SK-N-SH (cell line): ENCODE measurements around the gene MAB21L3. TPM values are rescaled to one million over a fixed set of nuclear protein-coding genes. Genes with fewer than 3 reads are reported as not detected.

Experiments
- CTCF ChIA-PET: fragments of 300-600, 350-600 bp; formaldehyde crosslinking; extraction: SDS; loops from one replicate; lab custom pipeline; 2021; lab: Yijun Ruan, JAX
- POLR2A ChIA-PET: fragments of 350-600 bp; sonication (Branson Sonifier 250); formaldehyde crosslinking; extraction: SDS; loops from one replicate; lab custom pipeline; 2020; ENCODE audit warnings: antibody characterized with exemption, inconsistent platforms; lab: Yijun Ruan, JAX
- DNase-seq: peaks from one replicate; pipeline ENCODE4 v3.0.0; 2012
- H2AFZ ChIP-seq: fragments of 200-600 bp; sonication (generic); 2 replicates; pipeline ENCODE4 v1.8.1; 2016; ENCODE audit warnings: antibody characterized with exemption, mild to moderate bottlenecking, low read depth
- H3F3A ChIP-seq: fragments of 200-600 bp; sonication (generic); replicated peaks from 2 replicates; pipeline ENCODE3; 2016; ENCODE audit warnings: antibody characterized with exemption, mild to moderate bottlenecking; ENCODE audit not compliant: insufficient read depth
- H3K27ac ChIP-seq, 2 experiments: fragments of 200-500 bp in 1 of 2; fragments of 200-600 bp in 1 of 2; sonication (Bioruptor generic) in 1 of 2; sonication (generic), shearing (Covaris generic) in 1 of 2; 2 replicates each; pipeline versions ENCODE4 v1.5.1 to v1.6.1; 2014 to 2016; ENCODE audit warnings: low read depth in 2 of 2, inconsistent platforms in 1 of 2, low read length in 1 of 2, mild to moderate bottlenecking in 1 of 2, mixed read lengths in 1 of 2
- H3K27me3 ChIP-seq: fragments of 200-600 bp; sonication (generic), shearing (Covaris generic); 2 replicates; pipeline ENCODE4 v1.6.1; 2016; ENCODE audit warnings: mixed run types; ENCODE audit not compliant: insufficient read depth
- H3K36me3 ChIP-seq, 2 experiments: fragments of 200-500 bp in 1 of 2; fragments of 200-600 bp in 1 of 2; sonication (Bioruptor generic) in 1 of 2; sonication (generic) in 1 of 2; replicated peaks in 1 of 2; 2 replicates each; pipeline versions ENCODE3 to v1.5.1; 2014 to 2016; ENCODE audit warnings: low read length in 1 of 2, mild to moderate bottlenecking in 1 of 2; ENCODE audit not compliant: insufficient read depth in 2 of 2, control insufficient read depth in 1 of 2
- H3K4me1 ChIP-seq, 2 experiments: fragments of 200-500 bp in 1 of 2; fragments of 200-600 bp in 1 of 2; sonication (Bioruptor generic) in 1 of 2; sonication (generic), shearing (Covaris generic) in 1 of 2; 2 replicates each; pipeline versions ENCODE4 v1.5.1 to v1.6.1; 2014 to 2016; ENCODE audit warnings: low read depth in 1 of 2, low read length in 1 of 2, mixed run types in 1 of 2; ENCODE audit not compliant: insufficient read depth in 2 of 2, control insufficient read depth in 1 of 2
- H3K4me2 ChIP-seq: fragments of 200-600 bp; sonication (generic), shearing (Covaris generic); 2 replicates; pipeline ENCODE4 v1.6.1; 2017; ENCODE audit warnings: mixed run types
- H3K4me3 ChIP-seq, 2 experiments: fragments of 200-500 bp in 1 of 2; fragments of 200-600 bp in 1 of 2; sonication (Bioruptor generic) in 1 of 2; sonication (generic), shearing (Covaris generic) in 1 of 2; 2 replicates each; pipeline versions ENCODE4 v1.5.1 to v1.8.1; 2014 to 2016; ENCODE audit warnings: low read depth in 2 of 2, inconsistent platforms in 1 of 2, low read length in 1 of 2, mild to moderate bottlenecking in 1 of 2, mixed read lengths in 1 of 2, moderate library complexity in 1 of 2
- H3K79me2 ChIP-seq: fragments of 200-600 bp; sonication (generic); 2 replicates; pipeline ENCODE4 v1.8.1; 2017; ENCODE audit warnings: mild to moderate bottlenecking; ENCODE audit not compliant: insufficient read depth
- H3K9ac ChIP-seq: fragments of 200-600 bp; sonication (generic); 2 replicates; pipeline ENCODE4 v1.6.1; 2017; ENCODE audit warnings: mixed run types
- H3K9me2 ChIP-seq: fragments of 200-600 bp; sonication (generic); 2 replicates; pipeline ENCODE4 v1.6.1; 2017; ENCODE audit warnings: mixed run types
- H3K9me3 ChIP-seq: fragments of 200-600 bp; sonication (generic); 2 replicates; pipeline ENCODE4 v1.6.1; 2017; ENCODE audit warnings: mixed run types, mild to moderate bottlenecking, moderate library complexity
- H4K20me1 ChIP-seq: fragments of 200-600 bp; sonication (generic); 2 replicates; pipeline ENCODE4 v1.6.1; 2017; ENCODE audit warnings: mild to moderate bottlenecking, mixed run types; ENCODE audit not compliant: insufficient read depth
- CHD2 ChIP-seq: fragments of 150-350 bp; IDR thresholded peaks from 2 replicates; pipeline ENCODE4 v1.6.1; 2018; ENCODE audit warnings: low read length; ENCODE audit not compliant: partially characterized antibody
- ELF1 ChIP-seq: IDR thresholded peaks from 2 replicates; pipeline ENCODE4 v1.4.0; 2012
- EP300 ChIP-seq, 2 experiments: IDR thresholded peaks; 2 replicates each; pipeline versions ENCODE4 v1.4.0 to v1.6.1; 2012; ENCODE audit warnings: borderline replicate concordance in 1 of 2, low read depth in 1 of 2, low read length in 1 of 2
- EZH2phosphoT487 ChIP-seq: fragments of 200-600 bp; sonication (generic); IDR thresholded peaks from 2 replicates; pipeline ENCODE4 v1.6.1; 2017; ENCODE audit warnings: low read depth, mixed run types, mild to moderate bottlenecking, antibody characterized with exemption, moderate library complexity, borderline replicate concordance
- FOSL2 ChIP-seq: IDR thresholded peaks from 2 replicates; pipeline ENCODE4 v1.4.0; 2012; ENCODE audit warnings: low read depth, mild to moderate bottlenecking, moderate library complexity, borderline replicate concordance
- FOXJ3 ChIP-seq: sonication (generic); formaldehyde crosslinking; IDR thresholded peaks from 2 replicates; pipeline ENCODE4 v1.5.1; 2020; ENCODE audit warnings: mild to moderate bottlenecking, missing genetic modification reagents
- FOXM1 ChIP-seq: IDR thresholded peaks from 2 replicates; pipeline ENCODE4 v1.4.0; 2012; ENCODE audit warnings: low read depth, mild to moderate bottlenecking
- JUND ChIP-seq: IDR thresholded peaks from 2 replicates; pipeline ENCODE4 v1.4.0; 2012
- MAX ChIP-seq: IDR thresholded peaks from 2 replicates; pipeline ENCODE4 v1.4.0; 2012; ENCODE audit warnings: low read depth
- MXI1 ChIP-seq: IDR thresholded peaks from 2 replicates; pipeline ENCODE4 v1.6.1; 2012; ENCODE audit warnings: mild to moderate bottlenecking, low read depth, low read length, improper control_type of control experiment
- RCOR1 ChIP-seq: fragments of 150-350 bp; IDR thresholded peaks from 2 replicates; pipeline ENCODE4 v1.6.1; 2017; ENCODE audit warnings: antibody characterized with exemption, low read length
- REST ChIP-seq: IDR thresholded peaks from 2 replicates; pipeline ENCODE4 v1.6.1; 2012; ENCODE audit warnings: mild to moderate bottlenecking, low read depth, low read length, moderate library complexity
- RFX5 ChIP-seq: IDR thresholded peaks from 2 replicates; pipeline ENCODE4 v1.6.1; 2012; ENCODE audit warnings: mild to moderate bottlenecking, improper control_type of control experiment, low read length
- RXRA ChIP-seq: IDR thresholded peaks from 2 replicates; pipeline ENCODE4 v1.4.0; 2012; ENCODE audit warnings: low read depth, mild to moderate bottlenecking, borderline replicate concordance
- SIN3A ChIP-seq: IDR thresholded peaks from 2 replicates; pipeline ENCODE4 v1.6.1; 2012; ENCODE audit warnings: low read depth, mild to moderate bottlenecking, low read length, moderate library complexity, borderline replicate concordance
- USF1 ChIP-seq: IDR thresholded peaks from 2 replicates; pipeline ENCODE4 v1.4.0; 2012; ENCODE audit warnings: low read depth, borderline replicate concordance
- USF2 ChIP-seq: fragments of 150-350 bp; IDR thresholded peaks from 2 replicates; pipeline ENCODE4 v1.6.1; 2017; ENCODE audit warnings: antibody characterized with exemption, low read length, low read depth, borderline replicate concordance
- YY1 ChIP-seq: IDR thresholded peaks from 2 replicates; pipeline ENCODE4 v1.4.0; 2012; ENCODE audit warnings: low read depth, mild to moderate bottlenecking
- WGBS: methylation state at CpG from one replicate; pipeline ENCODE4 v1.1.6; 2017; ENCODE audit warnings: low lambda C conversion rate; 5-methylcytosine and 5-hydroxymethylcytosine counted together
- polyA plus RNA-seq, 3 experiments: library from polyadenylated mRNA; depleted of rRNA; stranded (reverse); fragments of >200 nt; gene quantifications; 2 replicates each; pipeline ENCODE4 v1.2.3, GENCODE V29; 2012

The MAB21L3 gene
- polyA plus RNA-seq, 1 of the 3 experiments (the other 2 are of a cell fraction): not detected

- Histone ChIP-seq H4K20me1 (no peaks in the 10 kb centered on the region), H3K27me3 (no peaks in the 10 kb centered on the region), H3F3A (no peaks in the 10 kb centered on the region)
- CTCF ChIA-PET: no interaction called here
- DNase-seq: no peak
- POLR2A ChIA-PET: no interaction called here
- no peak for TF ChIP-seq USF1
- TF ChIP-seq FOSL2: no peak
- TF ChIP-seq FOXM1: no peak
- no peak for TF ChIP-seq RXRA
- TF ChIP-seq EP300 (IDR thresholded peaks at IDR 0.05; ENCODE audit: borderline replicate concordance in 1 of 2, low read depth in 1 of 2, low read length in 1 of 2): no peak
- TF ChIP-seq SIN3A: no peak
- no peak for TF ChIP-seq JUND
- no peak for TF ChIP-seq RFX5
- TF ChIP-seq CHD2: no peak
- TF ChIP-seq RCOR1: no peak
- TF ChIP-seq, all 33 proteins: peak for 0
- no peaks in the 10 kb centered on the region for H3K4me1 ChIP-seq
- H3K9me2 ChIP-seq: peaks cover 3% of the 10 kb centered on the region; the same call in 1 of the 2 replicates
- H3K36me3 ChIP-seq: no peaks in the 10 kb centered on the region
- H3K4me2 ChIP-seq: no peak overlapping the region
- H3K9me3 ChIP-seq: no peaks in the 10 kb centered on the region
- no peak overlapping the region for H3K9ac ChIP-seq
- no peak overlapping the region for H3K27ac ChIP-seq
- 47% methylated on average over 1 of the region's 1 CpG for WGBS
- H3K4me3 ChIP-seq: no peak overlapping the region
- no peak overlapping the region for H2AFZ ChIP-seq
- H3K79me2 ChIP-seq: no peaks in the 10 kb centered on the region
Measured at GRCh38 chr1:116091083-116091482, 20.1 kb upstream of the MAB21L3 start.

GRCh38 chr1:116092752-116093489 is 18.3 kb upstream of the MAB21L3 start:
- no peaks in the 10 kb centered on the region for H3K79me2 ChIP-seq
- 23% methylated on average over 3 of the region's 3 CpGs for WGBS

GRCh38 chr1:116095027-116095426 is 16.2 kb upstream of the MAB21L3 start:
- no peak overlapping the region for H3K27ac ChIP-seq
- H3K4me2 ChIP-seq: no peak overlapping the region
- no peaks in the 10 kb centered on the region for H3K79me2 ChIP-seq
- no peak overlapping the region for H2AFZ ChIP-seq
- ChIA-PET CTCF (no interaction called here), POLR2A (no interaction called here)
- peaks cover 3% of the 10 kb centered on the region; the same call in 1 of the 2 replicates for H3K9me2 ChIP-seq
- DNase-seq: no peak
- H3K27me3 ChIP-seq: no peaks in the 10 kb centered on the region
- no peaks in the 10 kb centered on the region for H4K20me1 ChIP-seq
- no peak overlapping the region for H3K9ac ChIP-seq
- no peaks in the 10 kb centered on the region for H3K4me1 ChIP-seq
- H3K4me3 ChIP-seq: no peak overlapping the region
- no peaks in the 10 kb centered on the region for H3K9me3 ChIP-seq
- no peaks in the 10 kb centered on the region for H3K36me3 ChIP-seq
- H3F3A ChIP-seq: no peaks in the 10 kb centered on the region
- TF ChIP-seq FOXJ3 (CRISPR knock-in tag) (no peak), REST (no peak), MXI1 (no peak), SIN3A (no peak), ELF1 (no peak), YY1 (no peak), USF2 (no peak), MAX (no peak)

More at GRCh38 chr1:116092752-116093489, 18.3 kb upstream of the MAB21L3 start:
- H3F3A ChIP-seq: no peaks in the 10 kb centered on the region
- DNase-seq: no peak
- POLR2A ChIA-PET: no interaction called here
- no peaks in the 10 kb centered on the region for H3K9me3 ChIP-seq
- peaks cover 3% of the 10 kb centered on the region; the same call in 1 of the 2 replicates for H3K9me2 ChIP-seq
- H4K20me1 ChIP-seq: no peaks in the 10 kb centered on the region
- no peak overlapping the region for H3K4me3 ChIP-seq
- no peak for TF ChIP-seq FOXJ3 (CRISPR knock-in tag)
- no peak for TF ChIP-seq EZH2phosphoT487
- TF ChIP-seq, all 33 proteins: peak for 0
- CTCF ChIA-PET: no interaction called here
- no peaks in the 10 kb centered on the region for H3K4me1 ChIP-seq
- H2AFZ ChIP-seq: no peak overlapping the region
- H3K9ac ChIP-seq: no peak overlapping the region
- no peak overlapping the region for H3K27ac ChIP-seq
- H3K27me3 ChIP-seq: no peaks in the 10 kb centered on the region
- no peak overlapping the region for H3K4me2 ChIP-seq
- H3K36me3 ChIP-seq: no peaks in the 10 kb centered on the region
